GM12878 (cell line): ENCODE measurements around the gene CHSY3.

Source experiments
- BHLHE40 ChIP-seq, 2 experiments: fragments of 450-650 bp in 1 of 2; IDR thresholded peaks; 2 replicates each; pipeline ENCODE4 v1.6.1; 2011 to 2017; ENCODE audit warnings: low read depth in 2 of 2, borderline replicate concordance in 1 of 2, improper control_type of control experiment in 1 of 2, low read length in 1 of 2, mild to moderate bottlenecking in 1 of 2
- EZH2 ChIP-seq: IDR thresholded peaks from 2 replicates; pipeline ENCODE4 v1.6.1; 2012; ENCODE audit warnings: low read depth, mild to moderate bottlenecking, control low read depth, inconsistent platforms, low read length, borderline replicate concordance; ENCODE audit not compliant: control insufficient read depth
- GABPA ChIP-seq: IDR thresholded peaks from 2 replicates; pipeline ENCODE4 v1.6.1; 2014; ENCODE audit warnings: antibody characterized with exemption, low read depth, mild to moderate bottlenecking, inconsistent platforms
- POLR2A ChIP-seq: IDR thresholded peaks from 2 replicates; pipeline ENCODE4 v1.6.1; 2011; ENCODE audit warnings: low read depth, mild to moderate bottlenecking, low read length
- POLR2AphosphoS2 ChIP-seq: IDR thresholded peaks from 2 replicates; pipeline ENCODE4 v1.6.1; 2011; ENCODE audit warnings: low read depth, mild to moderate bottlenecking, low read length, improper control_type of control experiment, moderate library complexity
- POLR2AphosphoS5 ChIP-seq: IDR thresholded peaks from 2 replicates; pipeline ENCODE4 v1.6.1; 2011; ENCODE audit warnings: mild to moderate bottlenecking, low read length, inconsistent platforms
- SRF ChIP-seq, 2 experiments: IDR thresholded peaks; 2 replicates each; pipeline ENCODE4 v1.6.1; 2011; ENCODE audit warnings: low read depth in 2 of 2, low read length in 2 of 2, mild to moderate bottlenecking in 1 of 2, moderate library complexity in 1 of 2
- SUZ12 ChIP-seq: fragments of 200-600 bp; sonication (generic); IDR thresholded peaks from one replicate; pipeline ENCODE4 v1.6.1; 2018; ENCODE audit warnings: antibody characterized with exemption, mild to moderate bottlenecking; ENCODE audit not compliant: unreplicated experiment
- TARDBP ChIP-seq: IDR thresholded peaks from 2 replicates; pipeline ENCODE4 v1.6.1; 2016; ENCODE audit warnings: borderline replicate concordance
- TF ChIP-seq, protein P1 (sequence below): IDR thresholded peaks from 2 replicates; pipeline ENCODE4 v1.6.1; 2011; ENCODE audit warnings: low read depth, low read length, improper control_type of control experiment, borderline replicate concordance
- TF ChIP-seq, protein P2 (sequence below), 3 experiments: IDR thresholded peaks in 2 of 3; conservative IDR thresholded peaks in 1 of 3; 2 replicates each; pipeline ENCODE4 v1.5.1; 2011; ENCODE audit warnings: low read depth in 3 of 3, low read length in 3 of 3, mild to moderate bottlenecking in 3 of 3, control low read depth in 2 of 3, moderate library complexity in 2 of 3, inconsistent platforms in 1 of 3, mixed read lengths in 1 of 3; ENCODE audit not compliant: control insufficient read depth in 2 of 3, insufficient read depth in 1 of 3; ENCODE audit errors: extremely low read depth in 1 of 3
- TF ChIP-seq, protein P3 (sequence below): IDR thresholded peaks from 2 replicates; pipeline ENCODE4 v1.6.1; 2012; ENCODE audit warnings: mild to moderate bottlenecking, low read depth, low read length

DNA sequence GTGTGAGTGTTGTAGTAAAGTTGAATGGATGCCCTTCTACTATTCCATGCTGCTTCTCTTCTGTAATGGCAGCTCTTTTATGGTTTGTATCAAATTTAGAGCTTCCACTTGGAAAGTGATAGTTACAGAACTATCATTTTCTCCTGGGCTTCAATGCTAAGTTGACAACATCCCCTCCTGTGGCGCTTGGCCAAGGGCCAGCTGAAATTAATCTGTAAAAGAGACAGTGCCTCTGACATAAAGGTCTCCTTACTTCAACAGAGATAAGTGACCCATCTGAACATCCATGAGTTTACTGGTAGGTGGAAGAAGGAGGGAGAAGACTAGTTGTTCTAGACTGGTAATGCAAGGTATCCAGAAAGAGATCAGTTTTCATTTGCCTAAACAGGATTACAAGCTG is 39.7 kb downstream of the CHSY3 start:
- TF ChIP-seq POLR2A (no peak), BHLHE40 (IDR thresholded peaks at IDR 0.05; ENCODE audit: borderline replicate concordance in 1 of 2, low read depth in 2 of 2, low read length in 1 of 2) (no peak), POLR2AphosphoS2 (no peak), POLR2AphosphoS5 (no peak), TARDBP (no peak), SUZ12 (no peak), SRF (IDR thresholded peaks at IDR 0.05; ENCODE audit: low read depth in 2 of 2, low read length in 2 of 2) (no peak), GABPA (no peak), EZH2 (no peak)
- TF ChIP-seq, protein P1, sequence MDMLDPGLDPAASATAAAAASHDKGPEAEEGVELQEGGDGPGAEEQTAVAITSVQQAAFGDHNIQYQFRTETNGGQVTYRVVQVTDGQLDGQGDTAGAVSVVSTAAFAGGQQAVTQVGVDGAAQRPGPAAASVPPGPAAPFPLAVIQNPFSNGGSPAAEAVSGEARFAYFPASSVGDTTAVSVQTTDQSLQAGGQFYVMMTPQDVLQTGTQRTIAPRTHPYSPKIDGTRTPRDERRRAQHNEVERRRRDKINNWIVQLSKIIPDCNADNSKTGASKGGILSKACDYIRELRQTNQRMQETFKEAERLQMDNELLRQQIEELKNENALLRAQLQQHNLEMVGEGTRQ = no peak
- TF ChIP-seq, protein P2, sequence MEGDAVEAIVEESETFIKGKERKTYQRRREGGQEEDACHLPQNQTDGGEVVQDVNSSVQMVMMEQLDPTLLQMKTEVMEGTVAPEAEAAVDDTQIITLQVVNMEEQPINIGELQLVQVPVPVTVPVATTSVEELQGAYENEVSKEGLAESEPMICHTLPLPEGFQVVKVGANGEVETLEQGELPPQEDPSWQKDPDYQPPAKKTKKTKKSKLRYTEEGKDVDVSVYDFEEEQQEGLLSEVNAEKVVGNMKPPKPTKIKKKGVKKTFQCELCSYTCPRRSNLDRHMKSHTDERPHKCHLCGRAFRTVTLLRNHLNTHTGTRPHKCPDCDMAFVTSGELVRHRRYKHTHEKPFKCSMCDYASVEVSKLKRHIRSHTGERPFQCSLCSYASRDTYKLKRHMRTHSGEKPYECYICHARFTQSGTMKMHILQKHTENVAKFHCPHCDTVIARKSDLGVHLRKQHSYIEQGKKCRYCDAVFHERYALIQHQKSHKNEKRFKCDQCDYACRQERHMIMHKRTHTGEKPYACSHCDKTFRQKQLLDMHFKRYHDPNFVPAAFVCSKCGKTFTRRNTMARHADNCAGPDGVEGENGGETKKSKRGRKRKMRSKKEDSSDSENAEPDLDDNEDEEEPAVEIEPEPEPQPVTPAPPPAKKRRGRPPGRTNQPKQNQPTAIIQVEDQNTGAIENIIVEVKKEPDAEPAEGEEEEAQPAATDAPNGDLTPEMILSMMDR (IDR thresholded peaks at IDR 0.05 in 2 of 3, conservative IDR thresholded peaks at IDR 0.05 in 1 of 3; ENCODE audit: control insufficient read depth in 2 of 3, extremely low read depth in 1 of 3, insufficient read depth in 1 of 3, low read depth in 3 of 3, low read length in 3 of 3) = no peak
- TF ChIP-seq, protein P3, sequence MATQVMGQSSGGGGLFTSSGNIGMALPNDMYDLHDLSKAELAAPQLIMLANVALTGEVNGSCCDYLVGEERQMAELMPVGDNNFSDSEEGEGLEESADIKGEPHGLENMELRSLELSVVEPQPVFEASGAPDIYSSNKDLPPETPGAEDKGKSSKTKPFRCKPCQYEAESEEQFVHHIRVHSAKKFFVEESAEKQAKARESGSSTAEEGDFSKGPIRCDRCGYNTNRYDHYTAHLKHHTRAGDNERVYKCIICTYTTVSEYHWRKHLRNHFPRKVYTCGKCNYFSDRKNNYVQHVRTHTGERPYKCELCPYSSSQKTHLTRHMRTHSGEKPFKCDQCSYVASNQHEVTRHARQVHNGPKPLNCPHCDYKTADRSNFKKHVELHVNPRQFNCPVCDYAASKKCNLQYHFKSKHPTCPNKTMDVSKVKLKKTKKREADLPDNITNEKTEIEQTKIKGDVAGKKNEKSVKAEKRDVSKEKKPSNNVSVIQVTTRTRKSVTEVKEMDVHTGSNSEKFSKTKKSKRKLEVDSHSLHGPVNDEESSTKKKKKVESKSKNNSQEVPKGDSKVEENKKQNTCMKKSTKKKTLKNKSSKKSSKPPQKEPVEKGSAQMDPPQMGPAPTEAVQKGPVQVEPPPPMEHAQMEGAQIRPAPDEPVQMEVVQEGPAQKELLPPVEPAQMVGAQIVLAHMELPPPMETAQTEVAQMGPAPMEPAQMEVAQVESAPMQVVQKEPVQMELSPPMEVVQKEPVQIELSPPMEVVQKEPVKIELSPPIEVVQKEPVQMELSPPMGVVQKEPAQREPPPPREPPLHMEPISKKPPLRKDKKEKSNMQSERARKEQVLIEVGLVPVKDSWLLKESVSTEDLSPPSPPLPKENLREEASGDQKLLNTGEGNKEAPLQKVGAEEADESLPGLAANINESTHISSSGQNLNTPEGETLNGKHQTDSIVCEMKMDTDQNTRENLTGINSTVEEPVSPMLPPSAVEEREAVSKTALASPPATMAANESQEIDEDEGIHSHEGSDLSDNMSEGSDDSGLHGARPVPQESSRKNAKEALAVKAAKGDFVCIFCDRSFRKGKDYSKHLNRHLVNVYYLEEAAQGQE = no peak
